ENCODE measurements around the gene GRIN2A.

DNA sequence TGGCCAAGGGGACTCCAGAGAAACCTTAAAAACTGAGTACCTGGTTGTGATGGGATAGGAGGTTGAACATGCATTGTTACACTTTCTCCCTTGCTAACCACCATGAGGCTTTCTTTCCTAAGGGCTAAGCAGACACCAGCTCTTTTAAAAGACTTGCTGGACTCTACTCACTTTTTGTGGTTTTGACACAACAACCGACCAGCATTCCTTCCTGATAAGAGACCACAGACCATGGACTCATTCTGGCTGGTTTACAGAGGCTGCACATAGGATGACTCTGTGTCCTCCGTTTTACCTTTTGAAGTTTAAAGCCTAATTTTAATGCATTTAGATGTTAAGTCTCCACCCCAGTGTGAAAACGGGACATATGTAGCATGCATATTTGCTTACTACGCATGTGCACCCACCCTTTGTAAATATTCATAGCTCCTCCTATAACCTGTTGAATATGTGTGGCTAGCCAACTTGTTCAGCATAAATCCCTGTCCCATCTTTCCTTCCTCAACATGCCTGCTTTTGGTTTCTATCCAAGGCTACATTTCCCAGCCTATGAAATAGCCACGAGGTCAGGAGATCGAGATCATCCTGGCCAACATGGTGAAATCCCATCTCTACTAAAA is 475.9 kb downstream of the GRIN2A start:
- TF ChIP-seq, protein P1, sequence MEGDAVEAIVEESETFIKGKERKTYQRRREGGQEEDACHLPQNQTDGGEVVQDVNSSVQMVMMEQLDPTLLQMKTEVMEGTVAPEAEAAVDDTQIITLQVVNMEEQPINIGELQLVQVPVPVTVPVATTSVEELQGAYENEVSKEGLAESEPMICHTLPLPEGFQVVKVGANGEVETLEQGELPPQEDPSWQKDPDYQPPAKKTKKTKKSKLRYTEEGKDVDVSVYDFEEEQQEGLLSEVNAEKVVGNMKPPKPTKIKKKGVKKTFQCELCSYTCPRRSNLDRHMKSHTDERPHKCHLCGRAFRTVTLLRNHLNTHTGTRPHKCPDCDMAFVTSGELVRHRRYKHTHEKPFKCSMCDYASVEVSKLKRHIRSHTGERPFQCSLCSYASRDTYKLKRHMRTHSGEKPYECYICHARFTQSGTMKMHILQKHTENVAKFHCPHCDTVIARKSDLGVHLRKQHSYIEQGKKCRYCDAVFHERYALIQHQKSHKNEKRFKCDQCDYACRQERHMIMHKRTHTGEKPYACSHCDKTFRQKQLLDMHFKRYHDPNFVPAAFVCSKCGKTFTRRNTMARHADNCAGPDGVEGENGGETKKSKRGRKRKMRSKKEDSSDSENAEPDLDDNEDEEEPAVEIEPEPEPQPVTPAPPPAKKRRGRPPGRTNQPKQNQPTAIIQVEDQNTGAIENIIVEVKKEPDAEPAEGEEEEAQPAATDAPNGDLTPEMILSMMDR (IDR thresholded peaks at IDR 0.05 in 8 of 11, conservative IDR thresholded peaks at IDR 0.05 in 3 of 11), result no peak
- TF ChIP-seq POLR2A (IDR thresholded peaks at IDR 0.05), result no peak
- TF ChIP-seq POLR2AphosphoS5 (IDR thresholded peaks at IDR 0.05), result no peak

Measured in spleen (tissue), 7 donors.